ENCODE measurements around the gene OR6J1.
"Not testable (repeated sequence)": the region's sequence is repeated elsewhere in the genome, so short reads cannot be mapped to it uniquely, and the experiment has no call there.

Gene OR6J1

GRCh38 chr14:22644305-22644635, at the start of gene OR6J1:
TSS of gene OR6J1 (minus strand) at chr14:22644352. CDS start at chr14:22634811, 9,541 bp downstream.
- DNase-seq, result no peak

GRCh38 chr14:22692194-22692593, 48.0 kb upstream of the OR6J1 start:
- no peak for DNase-seq

GRCh38 chr14:22691171-22691570, 47.0 kb upstream of the OR6J1 start:
- no peak for DNase-seq

GRCh38 chr14:22689199-22689598, 45.0 kb upstream of the OR6J1 start:
- no peak for DNase-seq

- not testable (repeated sequence) for DNase-seq
Measured at GRCh38 chr14:22687969-22688368, 43.8 kb upstream of the OR6J1 start.

- DNase-seq, result not testable (repeated sequence)
Measured at GRCh38 chr14:22686176-22686611, 42.0 kb upstream of the OR6J1 start.

- DNase-seq, result no peak
Measured at GRCh38 chr14:22685467-22685866, 41.3 kb upstream of the OR6J1 start.

GRCh38 chr14:22683428-22683827, 39.3 kb upstream of the OR6J1 start:
- DNase-seq, result not testable (repeated sequence)

- no peak for DNase-seq
Measured at GRCh38 chr14:22678221-22678620, 34.1 kb upstream of the OR6J1 start.

- DNase-seq, result not testable (repeated sequence)
Measured at GRCh38 chr14:22677551-22677950, 33.4 kb upstream of the OR6J1 start.

GRCh38 chr14:22671622-22672021, 27.5 kb upstream of the OR6J1 start:
- DNase-seq, result no peak

- DNase-seq, result no peak
Measured at GRCh38 chr14:22668863-22669262, 24.7 kb upstream of the OR6J1 start.

- DNase-seq, result no peak
Measured at GRCh38 chr14:22668417-22668816, 24.3 kb upstream of the OR6J1 start.

GRCh38 chr14:22667881-22668280, 23.7 kb upstream of the OR6J1 start:
- no peak for DNase-seq

- DNase-seq, result no peak
Measured at GRCh38 chr14:22666203-22666893, 22.2 kb upstream of the OR6J1 start.

GRCh38 chr14:22664261-22664660, 20.1 kb upstream of the OR6J1 start:
- no peak for DNase-seq

- no peak for DNase-seq
Measured at GRCh38 chr14:22660654-22661053, 16.5 kb upstream of the OR6J1 start.

- no peak for DNase-seq
Measured at GRCh38 chr14:22658946-22659345, 14.8 kb upstream of the OR6J1 start.

GRCh38 chr14:22657861-22658260, 13.7 kb upstream of the OR6J1 start:
- no peak for DNase-seq

GRCh38 chr14:22656945-22657731, 13.0 kb upstream of the OR6J1 start:
- no peak for DNase-seq

- DNase-seq, result no peak
Measured at GRCh38 chr14:22656226-22656625, 12.1 kb upstream of the OR6J1 start.

GRCh38 chr14:22653012-22653621, 9.0 kb upstream of the OR6J1 start:
- peak; percentile 43 for DNase-seq

- no peak for DNase-seq
Measured at GRCh38 chr14:22651586-22651985, 7.4 kb upstream of the OR6J1 start.

- no peak for DNase-seq
Measured at GRCh38 chr14:22650960-22651521, 6.9 kb upstream of the OR6J1 start.

Data from CD4-positive, alpha-beta T cell treated with Interleukin-4 for 4 hours (primary cell).